ENCODE data around the gene CD300H.
"Not testable (repeated sequence)": the region's sequence is repeated elsewhere in the genome, so short reads cannot be mapped to it uniquely, and the experiment has no call there.

Gene CD300H

GRCh38 chr17:74526681-74527080, 40.6 kb downstream of the CD300H start:
- DNase-seq (ENCODE audit: low spot score): no peak

GRCh38 chr17:74525781-74526288, 41.5 kb downstream of the CD300H start:
- DNase-seq (ENCODE audit: low spot score): no peak

GRCh38 chr17:74525465-74525725, 41.9 kb downstream of the CD300H start:
- no peak for DNase-seq (ENCODE audit: low spot score)

GRCh38 chr17:74524653-74525464, 42.5 kb downstream of the CD300H start:
- DNase-seq (ENCODE audit: low spot score): no peak

- DNase-seq (ENCODE audit: low spot score): no peak
These were observed 44.0 kb downstream of the CD300H start for GRCh38 chr17:74523308-74523707.

GRCh38 chr17:74522381-74523105, 44.8 kb downstream of the CD300H start:
- no peak for DNase-seq (ENCODE audit: low spot score)

GRCh38 chr17:74521701-74522201, 45.6 kb downstream of the CD300H start:
- no peak for DNase-seq (ENCODE audit: low spot score)

- no peak for DNase-seq (ENCODE audit: low spot score)
These were observed 46.4 kb downstream of the CD300H start for GRCh38 chr17:74520790-74521480.

- no peak for DNase-seq (ENCODE audit: low spot score)
These were observed 47.3 kb downstream of the CD300H start for GRCh38 chr17:74520016-74520434.

- not testable (repeated sequence) for DNase-seq (ENCODE audit: low spot score)
These were observed 48.8 kb downstream of the CD300H start for GRCh38 chr17:74518413-74518981.

GRCh38 chr17:74516561-74517328, 50.6 kb downstream of the CD300H start:
- no peak for DNase-seq (ENCODE audit: low spot score)

GRCh38 chr17:74515941-74516340, 51.4 kb downstream of the CD300H start:
- DNase-seq (ENCODE audit: low spot score): no peak

GRCh38 chr17:74514632-74515334, 52.5 kb downstream of the CD300H start:
- no peak for DNase-seq (ENCODE audit: low spot score)

GRCh38 chr17:74513987-74514631, 53.2 kb downstream of the CD300H start:
- peak; percentile 24 for DNase-seq (ENCODE audit: low spot score)

- peak; percentile 89 for DNase-seq (ENCODE audit: low spot score)
These were observed 54.7 kb downstream of the CD300H start for GRCh38 chr17:74512624-74513091.

GRCh38 chr17:74512036-74512435, 55.3 kb downstream of the CD300H start:
- DNase-seq (ENCODE audit: low spot score): peak; percentile 39
